ENCODE results near the gene DENND4B. TPM values are rescaled to one million over a fixed set of nuclear protein-coding genes. Genes with fewer than 3 reads are reported as not detected.

The DENND4B gene
- total and polyA plus RNA-seq, 2 of the 4 experiments (the other 2 are of a cell fraction) = 1.8 to 25.2 TPM

DNA sequence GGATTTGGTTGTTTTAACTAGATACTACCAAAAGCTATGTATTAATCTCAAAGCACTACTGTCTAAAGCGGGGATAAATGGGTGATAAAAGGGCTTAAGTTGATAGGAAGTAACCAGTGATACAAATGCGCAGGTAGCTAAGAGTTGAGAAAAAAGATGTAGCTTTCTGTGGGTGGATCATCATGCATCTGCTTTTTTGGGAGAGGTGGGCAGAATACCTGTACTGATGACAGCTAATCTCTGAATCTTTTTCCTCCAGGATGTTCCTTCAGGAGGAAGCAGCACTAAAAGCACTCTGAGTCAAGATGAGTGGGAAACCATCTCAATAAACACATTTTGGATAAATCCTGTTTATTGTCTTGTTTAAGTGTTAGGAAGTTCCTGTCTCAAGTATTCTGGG is 45.3 kb upstream of the DENND4B start:
- no TSS peak for BruUV-seq (replicated peaks)
- Histone ChIP-seq H4K8ac (ENCODE audit: low read depth in 2 of 2, low read length in 2 of 2) (no peak overlapping the region; a peak in 1 of 4 replicates), H3K56ac (ENCODE audit: extremely low read depth, insufficient read depth, low read length) (no peak overlapping the region), H3K9me3 (ENCODE audit: control insufficient read depth, insufficient read depth, low read length) (no peaks in the 10 kb centered on the region), H3K18ac (ENCODE audit: low read depth, low read length) (no peak overlapping the region), H4K20me1 (ENCODE audit: insufficient read depth, low read length) (peaks cover 23% of the 10 kb centered on the region; the same call in 1 of the 2 replicates), H2AK9ac (replicated peaks; ENCODE audit: low read depth, low read length, poor library complexity) (no peak overlapping the region), H2AFZ (replicated peaks; ENCODE audit: low read length, poor library complexity) (no peak overlapping the region), H3K23ac (ENCODE audit: low read depth, low read length) (peak overlapping the region; percentile 72; the same call in 1 of the 2 replicates), H3K4me1 (ENCODE audit: control insufficient read depth, insufficient read depth, low read length) (0 out of 2 replicates have a peak, but pooled peaks cover 2% of the 10 kb centered on the region), H3K79me1 (ENCODE audit: low read depth in 1 of 2, low read length in 2 of 2) (peaks cover 17 to 37% of the 10 kb centered on the region in 2 experiments), H3K4me3 (ENCODE audit: insufficient read depth, low read depth, low read length) (peak overlapping the region; percentile 57; the same call in 1 of the 2 replicates), H4K91ac (ENCODE audit: insufficient read depth, low read depth, low read length) (no peak overlapping the region), H3K9ac (ENCODE audit: low read depth, low read length) (peak overlapping the region; percentile 14; the same call in 1 of the 2 replicates), H3K4ac (ENCODE audit: low read depth, low read length) (no peak overlapping the region), H3K14ac (replicated peaks; ENCODE audit: low read depth, low read length) (peak overlapping the region; percentile 15; the same call in 1 of the 2 replicates), H2BK15ac (ENCODE audit: low read depth, low read length) (no peak overlapping the region), H3K4me2 (ENCODE audit: low read depth, low read length) (peak overlapping the region; percentile 86), H2BK5ac (ENCODE audit: low read depth, low read length, poor library complexity, severe bottlenecking) (no peak overlapping the region), H2BK20ac (ENCODE audit: low read depth, low read length) (no peak overlapping the region), H3K9me1 (ENCODE audit: insufficient read depth, low read length) (peaks cover 4% of the 10 kb centered on the region; the same call in 1 of the 2 replicates), H2AK5ac (ENCODE audit: low read depth, low read length) (no peak overlapping the region), H3K27ac (ENCODE audit: insufficient read depth, low read length) (no peak overlapping the region), H3K36me3 (ENCODE audit: control insufficient read depth, insufficient read depth, low read length) (peaks cover 28% of the 10 kb centered on the region), H2BK120ac (ENCODE audit: low read depth, low read length) (no peak overlapping the region), H3K27me3 (ENCODE audit: control insufficient read depth, insufficient read depth, low read length) (no peaks in the 10 kb centered on the region), H4K5ac (ENCODE audit: low read depth, low read length) (no peak overlapping the region)
- no CpG with 5 or more reads among the region's 2 CpGs for WGBS, 2 experiments (ENCODE audit: extremely low coverage in 2 of 2, insufficient read length in 1 of 2)
- no peak for ATAC-seq (ENCODE audit: low read depth)
- intact Hi-C loops (cut with micrococcal nuclease) = loop anchor here (2.0 kb wide), 2 partner anchors 165 to 191 kb away; no protein-coding TSS in a partner anchor
- no peak for TF ChIP-seq MXI1 (IDR thresholded peaks at IDR 0.05; ENCODE audit: borderline replicate concordance, low read depth, low read length)
- TF ChIP-seq, protein P1, sequence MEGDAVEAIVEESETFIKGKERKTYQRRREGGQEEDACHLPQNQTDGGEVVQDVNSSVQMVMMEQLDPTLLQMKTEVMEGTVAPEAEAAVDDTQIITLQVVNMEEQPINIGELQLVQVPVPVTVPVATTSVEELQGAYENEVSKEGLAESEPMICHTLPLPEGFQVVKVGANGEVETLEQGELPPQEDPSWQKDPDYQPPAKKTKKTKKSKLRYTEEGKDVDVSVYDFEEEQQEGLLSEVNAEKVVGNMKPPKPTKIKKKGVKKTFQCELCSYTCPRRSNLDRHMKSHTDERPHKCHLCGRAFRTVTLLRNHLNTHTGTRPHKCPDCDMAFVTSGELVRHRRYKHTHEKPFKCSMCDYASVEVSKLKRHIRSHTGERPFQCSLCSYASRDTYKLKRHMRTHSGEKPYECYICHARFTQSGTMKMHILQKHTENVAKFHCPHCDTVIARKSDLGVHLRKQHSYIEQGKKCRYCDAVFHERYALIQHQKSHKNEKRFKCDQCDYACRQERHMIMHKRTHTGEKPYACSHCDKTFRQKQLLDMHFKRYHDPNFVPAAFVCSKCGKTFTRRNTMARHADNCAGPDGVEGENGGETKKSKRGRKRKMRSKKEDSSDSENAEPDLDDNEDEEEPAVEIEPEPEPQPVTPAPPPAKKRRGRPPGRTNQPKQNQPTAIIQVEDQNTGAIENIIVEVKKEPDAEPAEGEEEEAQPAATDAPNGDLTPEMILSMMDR (conservative IDR thresholded peaks at IDR 0.05; ENCODE audit: low read depth, low read length) = no peak
- DNase-seq = no peak
- in situ Hi-C loops (cut with MboI; ENCODE audit: low sequenced_read_pairs) = no loop called here
- CTCF ChIA-PET = no interaction called here
- dilution Hi-C loops (cut with HindIII; ENCODE audit: low sequenced_read_pairs, unreplicated experiment) = no loop called here
- POLR2A ChIA-PET (ENCODE audit: unreplicated experiment) = interaction anchor here (0.6 kb wide), 1 partner anchor 14 kb away, joined by 6 read pairs; no protein-coding TSS in a partner anchor
